HG02852 (cell line): ENCODE results near the gene AKAP7.

Experiments used
- ATAC-seq: cut with Tn5 transposase; IDR thresholded peaks from one replicate; pipeline ENCODE4 v1.9.1; 2021; ENCODE audit warnings: mild to moderate bottlenecking, moderate library complexity; ENCODE audit not compliant: unreplicated experiment

Gene AKAP7

DNA sequence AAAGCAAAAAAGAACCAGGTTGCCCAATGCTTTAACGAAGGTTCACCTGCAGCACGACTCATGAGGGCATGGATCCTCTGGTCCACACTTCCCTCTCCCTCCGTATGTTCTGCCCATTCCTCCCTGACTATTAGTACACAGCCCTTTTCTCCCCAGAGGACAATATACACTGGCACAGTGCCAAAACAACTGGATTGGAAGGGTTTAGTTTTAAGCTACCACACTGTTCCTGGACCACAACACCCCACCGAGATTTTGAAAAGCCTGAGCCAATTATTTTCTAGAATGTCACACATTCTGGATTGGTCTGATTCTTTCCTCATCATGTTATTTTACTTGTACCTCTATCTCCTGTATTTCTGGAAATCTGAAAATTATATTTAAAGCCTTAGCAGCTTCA lies 2.9 kb upstream of the AKAP7 start:
- no peak for ATAC-seq

DNA sequence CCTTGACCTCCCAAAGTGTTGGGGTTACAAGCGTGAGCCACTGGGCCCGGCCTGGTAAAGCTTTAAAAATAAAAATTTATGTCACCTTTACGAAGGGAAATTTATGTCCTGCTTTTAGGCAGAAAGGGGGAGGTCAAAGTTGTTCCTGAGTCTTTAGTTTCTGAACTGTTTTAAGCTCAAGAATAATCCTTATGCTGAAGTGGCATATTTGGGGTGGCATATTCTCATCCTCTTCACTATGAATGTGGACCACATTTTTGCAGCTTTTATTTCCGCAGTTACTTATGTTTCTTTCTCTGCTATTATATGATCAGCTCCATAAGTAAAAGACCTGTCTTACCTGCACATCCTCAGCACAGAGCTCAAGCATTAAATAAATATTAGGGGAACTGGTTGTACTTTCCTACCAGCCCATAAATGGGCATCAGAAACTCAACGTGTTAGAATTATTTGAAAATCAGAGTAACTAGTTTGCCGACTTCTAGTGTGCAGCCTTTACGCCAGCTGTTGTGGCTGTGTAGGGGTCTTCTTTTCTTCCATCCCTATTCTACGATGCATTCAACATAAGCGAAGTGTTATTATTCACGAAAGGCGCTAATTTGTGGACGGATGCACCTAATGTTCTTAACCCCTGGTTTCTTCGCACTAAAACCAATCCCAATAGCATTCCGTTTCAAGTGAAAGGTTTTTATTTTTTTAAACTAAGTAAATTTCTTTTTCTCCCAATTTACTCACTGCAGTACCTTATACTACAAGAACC lies 867 bp upstream of the AKAP7 start:
- ATAC-seq = no peak

DNA sequence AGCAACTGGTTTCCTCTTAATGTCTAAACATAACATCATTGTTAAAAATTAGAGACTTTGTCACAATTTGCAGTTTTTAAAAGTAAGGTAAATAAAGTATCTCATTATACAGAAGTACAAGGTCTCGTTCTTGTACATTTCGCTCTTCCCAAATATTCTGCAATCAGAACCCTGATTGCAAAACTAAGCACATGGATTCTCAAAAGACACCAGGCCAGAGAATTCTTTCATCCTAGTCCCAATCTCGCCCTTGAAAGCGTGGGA lies 355 bp upstream of the AKAP7 start:
- no peak for ATAC-seq

DNA sequence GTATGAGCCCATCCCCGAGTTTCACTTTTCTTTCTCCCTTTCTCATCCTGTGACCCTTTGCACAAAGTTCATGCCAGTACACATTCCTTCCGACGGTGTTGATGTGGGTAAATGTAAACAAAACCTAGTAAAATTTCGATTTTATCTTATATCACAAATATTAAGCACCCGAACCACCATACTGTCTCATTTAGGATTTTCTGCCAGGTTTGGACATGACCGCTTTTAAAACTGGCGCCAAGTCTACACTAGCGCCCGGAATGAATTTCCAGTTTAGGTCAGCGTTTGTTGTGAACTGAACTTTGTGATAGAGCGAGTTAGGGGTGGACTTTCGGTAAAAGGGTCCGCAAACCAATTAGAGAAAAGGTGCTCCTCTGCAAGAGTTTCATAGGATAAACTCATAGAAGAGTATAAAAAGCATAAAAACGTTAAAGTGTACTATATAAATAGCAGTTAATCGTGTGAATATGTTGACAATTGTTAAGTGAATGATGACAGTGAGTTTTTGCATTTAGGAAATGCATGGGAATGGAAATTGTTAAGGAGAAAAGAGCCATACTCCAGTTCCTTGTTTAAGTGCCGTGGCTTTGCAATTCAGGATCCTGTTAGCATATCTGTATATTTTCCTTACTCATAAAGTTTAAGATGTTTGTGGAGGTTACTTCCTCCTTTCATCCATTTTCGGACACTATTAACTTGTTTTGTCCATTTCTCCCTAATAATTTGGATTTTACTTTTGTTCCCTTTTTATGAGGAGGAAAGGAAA lies 937 bp downstream of the AKAP7 start:
- peak; percentile 12 for ATAC-seq

DNA sequence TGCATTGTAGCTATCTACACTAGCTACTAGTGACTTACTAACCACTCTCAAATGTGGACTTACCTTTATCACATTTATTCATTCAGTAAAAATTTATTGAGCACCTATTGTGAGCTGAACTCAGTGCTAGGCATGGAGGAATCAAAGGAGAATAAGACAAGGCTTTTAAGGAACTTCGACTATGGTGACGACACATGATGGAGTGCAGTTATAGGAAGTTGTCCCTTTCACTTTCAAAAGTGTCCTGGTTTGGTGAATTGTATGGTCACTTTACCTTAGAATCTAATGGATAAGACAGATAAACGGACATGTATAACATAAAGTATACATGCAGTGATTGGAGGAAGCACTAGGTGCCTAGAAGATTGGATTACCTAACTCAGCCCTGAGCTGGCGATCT lies 4.3 kb downstream of the AKAP7 start:
- ATAC-seq = no peak

DNA sequence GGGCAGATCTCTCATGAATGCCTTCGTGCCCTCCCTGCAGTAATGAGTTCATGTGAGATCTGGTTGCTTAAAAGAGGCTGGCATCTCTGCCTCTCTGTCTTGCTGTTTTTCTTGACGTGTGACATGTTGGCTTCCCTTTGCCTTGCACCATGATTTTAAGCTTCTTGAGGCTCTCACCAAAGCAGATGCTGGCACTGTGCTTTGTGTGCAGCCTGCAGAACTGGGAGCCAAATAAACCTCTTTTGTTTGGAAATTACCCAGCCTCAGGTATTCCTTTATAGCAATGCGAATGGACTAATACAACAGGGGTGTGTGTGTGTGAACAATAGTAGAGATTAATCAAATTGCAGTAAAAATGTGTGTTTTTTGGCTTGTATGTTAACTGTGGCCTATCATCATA lies 8.1 kb downstream of the AKAP7 start:
- no peak for ATAC-seq

DNA sequence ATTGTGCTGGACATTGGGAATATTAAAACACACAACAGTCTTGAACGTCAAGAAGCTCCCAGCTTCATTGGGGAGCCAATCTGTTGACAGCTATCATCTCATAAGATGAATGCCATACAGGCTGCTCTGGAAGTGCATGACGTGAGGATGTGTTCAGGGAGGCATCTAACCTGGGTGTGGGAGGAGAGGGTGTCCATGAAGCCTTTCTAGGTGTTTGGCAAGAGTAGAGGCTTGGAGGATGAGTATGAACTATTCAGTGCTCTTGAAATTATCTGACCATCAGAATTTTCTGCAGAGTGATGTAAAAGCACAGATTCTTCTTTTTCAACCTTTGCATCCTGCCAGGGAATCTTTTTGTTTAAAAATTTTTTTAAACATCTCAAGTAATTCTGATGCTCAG lies 11.6 kb downstream of the AKAP7 start:
- no peak for ATAC-seq

GRCh38 chr6:131156411-131156810 lies 21.1 kb downstream of the AKAP7 start:
- ATAC-seq = no peak

DNA sequence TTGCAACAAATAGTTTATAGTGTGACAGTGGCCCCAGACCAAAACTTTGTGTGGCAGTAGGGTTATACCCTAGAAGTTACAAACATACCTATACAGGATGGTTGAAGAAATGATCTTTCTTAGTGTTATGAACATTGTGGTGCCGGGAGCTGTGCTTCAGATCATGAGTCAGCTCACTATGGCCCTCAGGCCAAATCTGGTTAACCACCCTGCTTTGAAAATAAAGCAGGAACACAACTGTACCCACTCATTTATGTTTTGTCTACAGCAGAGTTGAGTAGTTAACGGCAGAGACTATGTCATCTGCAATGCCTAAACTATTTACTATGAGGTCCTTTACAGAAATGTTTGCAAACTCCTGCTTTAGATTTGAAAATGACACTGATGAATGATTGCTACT lies 24.3 kb downstream of the AKAP7 start:
- ATAC-seq = no peak

DNA sequence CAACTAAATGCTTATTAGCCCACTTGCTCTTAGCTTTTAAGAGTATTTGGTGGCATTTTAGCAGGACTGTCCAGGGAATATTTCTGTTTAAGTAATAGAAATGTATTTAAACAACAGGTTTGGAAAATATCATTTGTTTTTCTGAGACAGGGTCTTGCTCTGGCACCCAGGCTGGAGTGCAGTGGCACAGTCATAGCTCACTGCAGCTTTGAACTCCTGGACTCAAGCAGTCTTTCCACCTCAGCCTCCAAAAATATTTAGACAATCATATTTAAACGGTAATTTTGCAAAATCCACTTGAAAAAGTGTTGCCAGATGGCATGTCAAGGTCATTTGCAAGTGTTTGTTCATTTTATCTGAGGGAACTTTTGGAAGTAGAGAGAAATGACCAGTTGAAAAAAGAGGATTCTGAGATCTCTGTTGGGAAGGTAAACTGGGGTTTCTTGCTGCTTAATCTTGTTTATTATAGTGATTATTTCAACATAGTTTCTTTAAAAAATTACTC lies 25.0 kb downstream of the AKAP7 start:
- ATAC-seq = no peak

DNA sequence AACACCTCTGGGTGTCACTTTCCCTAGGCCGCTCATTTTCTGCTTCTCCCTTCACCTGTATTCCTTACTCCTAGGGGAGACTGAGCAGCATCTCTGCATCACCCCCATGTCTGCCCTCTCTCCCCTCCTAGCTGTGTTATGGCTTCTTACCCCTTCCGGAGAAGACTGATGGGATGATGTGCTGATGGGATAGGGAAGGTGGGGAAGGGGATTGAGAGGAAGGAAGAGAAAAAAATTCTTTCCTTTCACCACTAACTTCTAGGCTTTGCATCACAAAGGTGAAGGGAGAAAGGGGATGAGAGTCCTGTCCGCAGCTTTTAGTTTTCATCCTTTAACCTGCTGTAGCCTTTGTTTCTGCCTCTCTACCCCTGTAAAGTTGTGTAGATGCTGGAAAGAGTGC lies 26.7 kb downstream of the AKAP7 start:
- ATAC-seq = no peak

DNA sequence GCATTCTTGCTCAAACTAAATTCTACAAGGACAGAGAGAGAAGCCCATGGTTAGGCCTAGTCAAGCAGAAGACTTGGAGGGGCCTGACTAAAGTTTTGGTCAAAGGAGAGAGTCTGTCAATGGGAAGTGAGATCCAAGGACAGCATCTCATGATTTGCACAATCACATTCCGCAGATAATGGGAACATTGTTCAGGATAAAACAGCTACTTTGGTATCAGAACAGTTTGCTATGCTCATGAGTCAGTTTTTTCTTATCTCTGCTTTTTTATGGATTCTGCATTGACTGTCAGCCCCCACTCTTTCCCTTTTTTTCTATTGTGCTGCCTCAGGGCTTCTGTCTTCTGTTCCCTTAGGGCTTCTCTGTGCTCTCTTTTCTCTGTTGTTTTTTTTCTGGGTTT lies 28.6 kb downstream of the AKAP7 start:
- no peak for ATAC-seq

GRCh38 chr6:131164506-131164905 lies 29.2 kb downstream of the AKAP7 start:
- no peak for ATAC-seq

DNA sequence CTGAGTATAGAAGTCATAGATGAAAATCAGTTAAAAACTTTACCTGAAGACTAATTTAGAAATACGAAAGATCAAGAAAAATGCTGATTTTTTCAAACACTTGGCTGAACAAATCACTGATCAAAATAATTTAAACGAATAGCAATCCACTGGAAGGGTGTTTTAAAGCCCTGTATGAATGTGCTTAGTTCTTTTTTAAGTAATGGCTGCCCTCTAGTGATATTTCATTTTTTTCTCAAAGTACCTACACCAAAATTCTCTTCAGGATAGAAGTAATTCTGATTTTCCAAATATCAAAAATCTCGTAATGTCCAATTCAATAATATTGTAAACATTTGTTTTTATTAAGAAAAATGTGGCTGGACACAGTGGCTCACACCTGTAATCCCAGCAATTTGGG lies 32.5 kb downstream of the AKAP7 start:
- ATAC-seq = no peak

GRCh38 chr6:131169613-131170012 lies 34.3 kb downstream of the AKAP7 start:
- ATAC-seq = no peak

DNA sequence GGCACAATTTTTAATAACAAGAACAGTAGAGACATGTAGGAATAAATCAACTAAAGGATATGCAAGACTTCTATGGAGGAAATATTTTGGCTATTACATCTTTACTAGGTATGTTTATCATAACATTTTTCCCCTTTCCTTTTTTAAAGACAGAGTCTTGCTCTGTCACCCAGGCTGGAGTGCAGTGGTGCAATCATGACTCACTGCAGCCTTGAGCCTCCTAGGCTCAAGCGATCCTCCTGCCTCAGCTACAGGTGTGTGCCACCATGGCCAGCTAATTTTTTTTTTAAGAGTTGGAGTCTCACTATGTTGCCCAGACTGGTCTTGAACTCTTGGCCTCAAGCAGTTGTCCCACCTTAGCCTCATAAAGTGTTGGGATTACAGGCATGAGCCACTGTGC lies 37.0 kb downstream of the AKAP7 start:
- no peak for ATAC-seq

GRCh38 chr6:131173680-131174079 lies 38.4 kb downstream of the AKAP7 start:
- no peak for ATAC-seq

- ATAC-seq = no peak
Measured at GRCh38 chr6:131175564-131175963, 40.3 kb downstream of the AKAP7 start.

GRCh38 chr6:131177996-131178395 lies 42.7 kb downstream of the AKAP7 start:
- no peak for ATAC-seq

DNA sequence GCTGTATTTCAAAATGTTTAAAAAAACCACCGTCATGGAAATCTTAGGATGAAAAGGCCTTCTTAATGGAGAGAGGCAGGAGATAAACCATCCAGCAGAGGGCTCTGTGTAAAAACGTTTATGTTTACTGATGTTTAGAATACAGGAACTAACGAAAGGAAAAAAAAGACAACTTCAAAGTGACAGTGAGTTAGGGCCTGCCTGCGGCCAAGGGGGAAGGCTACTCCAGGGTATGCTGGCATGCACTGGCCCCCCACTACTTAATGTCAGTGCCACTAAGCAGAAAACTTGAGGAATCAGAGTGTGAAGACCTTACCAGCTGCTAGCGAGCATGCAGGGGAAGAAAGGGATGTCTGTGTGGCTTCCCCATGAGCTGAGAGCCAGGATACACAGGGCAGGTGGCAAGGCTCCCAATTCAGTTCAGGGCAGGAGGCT lies 47.7 kb downstream of the AKAP7 start:
- ATAC-seq = peak; percentile 52

DNA sequence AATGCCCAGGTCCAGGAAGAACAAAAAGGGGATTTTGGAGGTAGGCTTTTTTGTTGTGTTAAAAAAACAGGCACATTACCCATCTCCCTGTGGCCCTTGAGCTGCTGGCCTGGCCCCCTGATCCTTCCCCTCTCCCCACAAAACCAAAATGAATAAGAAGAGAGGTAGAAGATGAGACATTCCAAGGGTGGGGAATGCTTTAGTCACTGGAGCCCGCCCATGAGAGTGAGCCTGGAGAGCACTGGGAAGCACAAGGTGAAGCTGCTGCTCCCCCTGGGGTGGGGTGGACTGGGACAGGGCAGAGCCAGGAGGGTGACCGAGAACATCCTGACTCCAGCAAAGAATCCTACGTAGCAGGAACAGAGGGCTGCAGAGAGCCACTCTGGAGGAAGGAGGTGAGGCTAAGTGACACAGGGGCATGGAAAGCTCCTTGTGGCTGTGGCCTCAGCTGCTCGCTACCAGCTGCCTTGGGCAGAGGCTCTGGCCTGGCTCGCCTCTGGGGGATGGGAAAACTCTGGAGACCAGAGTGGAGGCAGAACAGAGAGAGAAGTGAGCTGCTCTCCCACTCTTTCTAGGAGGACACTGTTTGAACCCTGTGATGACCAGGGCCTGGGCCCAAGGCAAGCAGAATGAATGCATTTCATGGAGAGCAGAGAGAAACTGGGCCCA lies 48.3 kb downstream of the AKAP7 start:
- ATAC-seq = no peak

DNA sequence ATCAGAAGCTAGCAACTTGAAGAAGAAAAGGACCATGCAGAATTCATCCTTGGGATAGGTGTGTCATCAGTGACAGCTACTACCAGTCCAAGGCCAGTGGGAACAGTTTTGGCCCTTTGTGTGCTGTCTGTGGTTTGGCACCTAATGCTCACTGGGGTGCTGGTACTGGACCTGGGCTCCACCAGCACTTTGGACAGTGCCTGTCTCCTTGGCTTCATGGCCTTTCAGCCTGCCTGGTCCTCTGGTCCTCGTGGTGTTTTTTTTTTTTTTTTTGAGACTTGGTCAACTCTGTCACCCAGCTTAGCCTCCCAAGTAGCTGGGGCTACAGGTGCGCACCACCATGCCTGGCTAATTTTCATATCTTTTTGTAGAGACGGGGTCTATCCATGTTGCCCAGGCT lies 56.3 kb downstream of the AKAP7 start:
- no peak for ATAC-seq
